GM18868 (cell line): Measurements from ENCODE around the gene BICDL1.

Source experiments
- ATAC-seq: cut with Tn5 transposase; IDR thresholded peaks from one replicate; pipeline ENCODE4 v1.9.1; 2021; ENCODE audit warnings: mild to moderate bottlenecking, moderate library complexity; ENCODE audit not compliant: unreplicated experiment

BICDL1 gene

DNA sequence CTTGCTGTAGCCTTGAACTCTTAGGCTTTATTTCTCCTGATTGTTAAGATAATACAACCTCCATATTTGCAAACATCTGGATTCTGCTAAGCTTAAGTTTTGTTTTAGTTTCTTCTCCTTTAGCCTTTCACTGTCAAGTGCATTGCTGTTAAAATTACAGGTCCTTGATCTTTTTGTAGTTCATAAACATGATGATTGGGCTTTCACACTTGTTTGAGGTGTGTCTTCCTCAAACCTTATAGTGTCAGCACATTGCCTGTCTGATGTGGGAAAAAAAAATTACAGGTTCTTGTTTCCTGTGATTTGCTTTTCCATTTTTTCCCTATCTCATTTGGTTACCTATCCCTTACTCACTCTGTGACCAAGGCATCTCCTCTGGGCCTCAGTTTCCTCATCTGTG, 59.2 kb downstream of the BICDL1 start:
- no peak for ATAC-seq

DNA sequence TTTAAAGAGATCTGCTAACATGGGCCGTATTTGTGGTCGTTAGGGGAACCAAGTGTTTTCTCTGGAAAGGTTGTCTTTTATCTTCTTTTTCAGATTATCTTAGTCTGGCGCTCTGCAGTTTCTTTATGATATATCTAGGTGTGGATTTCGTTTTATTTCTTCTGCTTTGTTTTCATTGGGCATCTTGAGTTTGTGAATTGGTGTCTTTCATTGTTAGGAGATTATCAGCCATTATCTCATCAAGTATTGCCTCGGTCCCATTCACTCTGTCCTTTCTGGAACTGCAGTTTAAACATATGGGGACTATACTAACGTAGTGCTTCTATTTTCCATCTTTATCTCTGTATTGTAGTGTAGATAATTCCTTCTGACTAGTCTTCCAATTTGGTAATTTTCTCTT, 60.4 kb downstream of the BICDL1 start:
- ATAC-seq = no peak

DNA sequence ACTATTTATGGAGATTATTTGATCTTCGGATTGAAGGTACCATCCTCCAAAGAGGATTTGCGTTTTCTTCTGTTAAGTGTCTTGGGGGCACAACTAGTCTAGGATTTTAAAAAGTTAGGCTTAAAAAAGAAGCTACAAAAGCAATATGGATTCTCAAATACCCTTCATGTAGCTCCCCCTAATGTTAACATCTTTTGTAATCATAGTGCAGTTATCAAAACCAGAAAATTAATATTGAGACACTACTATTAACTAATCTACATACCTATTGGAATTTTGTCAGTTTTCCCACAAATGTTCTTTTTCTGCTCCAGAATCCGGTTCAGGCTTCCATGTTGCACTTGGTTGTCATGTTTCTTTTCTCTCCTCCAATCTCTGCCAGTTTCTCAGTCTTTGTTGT, 62.5 kb downstream of the BICDL1 start:
- no peak for ATAC-seq

DNA sequence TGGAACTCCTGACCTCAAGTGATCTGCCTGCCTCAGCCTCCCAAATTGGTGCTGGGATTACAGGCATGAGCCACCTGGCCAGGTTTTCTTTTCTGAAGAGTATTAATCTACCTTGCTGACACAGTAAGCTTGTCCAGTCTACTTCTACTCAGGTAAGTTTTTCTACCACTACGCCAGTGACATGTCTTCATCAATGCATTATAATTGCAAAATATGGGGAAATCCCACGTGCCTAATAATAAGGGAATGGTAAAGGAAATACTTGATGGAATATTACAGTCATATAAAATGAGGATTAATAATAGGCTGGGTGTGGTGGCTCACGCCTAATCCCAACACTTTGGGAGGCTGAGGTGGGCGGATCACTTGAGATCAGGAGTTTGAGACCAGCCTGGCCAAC, 65.3 kb downstream of the BICDL1 start:
- no peak for ATAC-seq

DNA sequence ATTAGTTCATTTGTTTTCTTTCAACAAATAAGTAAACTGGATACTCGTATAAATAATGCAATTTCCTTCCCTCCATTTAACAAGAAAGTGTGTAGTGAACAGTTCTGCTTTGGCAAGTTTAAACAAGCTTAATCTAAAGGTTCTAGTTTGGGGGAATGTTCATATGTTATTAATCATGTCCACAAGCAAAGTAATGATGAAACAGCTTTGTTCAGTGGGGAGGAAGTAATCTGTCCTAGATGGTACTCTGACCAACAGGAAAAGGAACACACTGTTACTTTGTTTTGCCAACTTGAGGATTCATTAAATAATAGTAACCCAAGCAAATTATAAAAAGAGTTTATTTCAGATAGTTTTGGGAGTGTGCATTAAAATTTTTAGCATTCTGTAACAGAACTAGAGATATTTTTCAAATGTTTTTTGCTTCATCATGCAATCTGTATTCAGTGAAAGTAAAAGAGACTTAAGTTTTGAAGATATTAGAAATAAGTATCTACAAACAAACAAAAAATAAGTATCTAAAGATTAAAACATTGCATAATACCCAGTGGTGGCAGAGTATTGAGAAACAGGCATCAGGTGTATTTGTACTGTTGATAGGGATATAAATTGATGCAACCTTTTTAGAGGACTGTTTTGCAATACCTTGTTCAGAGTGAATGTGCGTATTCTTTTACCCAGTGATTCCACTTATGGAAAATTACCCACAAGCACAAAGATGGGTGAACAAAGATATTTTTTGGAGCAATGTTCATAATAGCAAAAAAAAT, 66.4 kb downstream of the BICDL1 start:
- no peak for ATAC-seq

DNA sequence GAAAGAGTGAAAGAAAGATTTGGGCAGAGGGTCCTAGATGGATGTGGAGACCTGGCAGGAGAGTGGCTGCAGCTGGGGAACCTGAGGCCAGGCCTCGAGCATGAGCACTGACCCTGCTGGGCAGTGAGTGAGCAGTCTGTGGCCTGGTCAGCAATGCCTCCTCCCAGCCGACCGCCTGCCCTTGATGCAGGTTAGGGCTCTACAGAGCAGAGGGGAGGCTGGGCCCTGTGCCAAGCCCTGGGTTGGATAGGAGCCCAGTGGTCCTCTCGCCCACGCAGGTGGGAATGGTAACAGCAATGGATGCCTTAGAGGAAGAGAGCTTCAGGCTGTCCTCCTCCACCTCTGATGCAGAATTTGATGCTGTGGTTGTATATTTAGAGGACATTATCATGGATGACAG, 67.7 kb downstream of the BICDL1 start:
- no peak for ATAC-seq

DNA sequence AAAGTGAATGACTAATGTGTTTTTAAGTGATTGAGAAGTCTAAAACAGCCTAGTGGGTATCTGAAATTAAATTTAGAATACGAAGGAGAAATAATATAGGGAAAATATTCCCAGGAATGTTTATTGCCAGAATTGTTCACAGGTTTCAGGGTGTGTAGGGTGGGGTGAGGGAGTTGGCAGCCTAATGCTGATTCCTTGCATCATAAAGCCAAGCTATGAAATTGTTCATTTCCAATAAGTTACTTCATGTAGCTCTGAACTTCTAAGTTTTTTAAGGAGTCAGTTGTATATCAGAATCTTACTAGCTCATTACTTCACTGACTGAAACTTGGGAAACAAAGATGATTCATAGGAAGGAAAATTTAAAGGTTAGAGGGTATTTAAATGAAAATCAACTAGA, 71.2 kb downstream of the BICDL1 start:
- ATAC-seq = no peak

DNA sequence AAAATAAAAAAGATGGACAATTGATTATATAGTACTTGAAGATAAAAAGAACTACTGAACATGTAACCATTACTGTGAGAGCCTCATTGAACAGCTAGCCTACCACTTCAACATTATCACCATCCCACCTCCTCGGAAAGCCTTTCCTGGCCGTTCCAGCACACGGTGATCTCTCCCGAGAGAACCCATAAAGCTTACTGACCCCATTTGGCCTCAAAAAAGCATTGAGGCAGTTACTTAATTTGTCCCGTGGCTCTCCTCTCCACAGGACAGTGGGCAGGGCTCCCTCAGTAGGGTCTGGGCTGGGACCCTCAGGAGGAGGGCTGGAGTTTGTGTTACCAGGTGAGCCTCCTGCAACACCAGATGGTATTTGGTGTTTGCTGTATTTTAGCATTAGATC, 71.7 kb downstream of the BICDL1 start:
- no peak for ATAC-seq

DNA sequence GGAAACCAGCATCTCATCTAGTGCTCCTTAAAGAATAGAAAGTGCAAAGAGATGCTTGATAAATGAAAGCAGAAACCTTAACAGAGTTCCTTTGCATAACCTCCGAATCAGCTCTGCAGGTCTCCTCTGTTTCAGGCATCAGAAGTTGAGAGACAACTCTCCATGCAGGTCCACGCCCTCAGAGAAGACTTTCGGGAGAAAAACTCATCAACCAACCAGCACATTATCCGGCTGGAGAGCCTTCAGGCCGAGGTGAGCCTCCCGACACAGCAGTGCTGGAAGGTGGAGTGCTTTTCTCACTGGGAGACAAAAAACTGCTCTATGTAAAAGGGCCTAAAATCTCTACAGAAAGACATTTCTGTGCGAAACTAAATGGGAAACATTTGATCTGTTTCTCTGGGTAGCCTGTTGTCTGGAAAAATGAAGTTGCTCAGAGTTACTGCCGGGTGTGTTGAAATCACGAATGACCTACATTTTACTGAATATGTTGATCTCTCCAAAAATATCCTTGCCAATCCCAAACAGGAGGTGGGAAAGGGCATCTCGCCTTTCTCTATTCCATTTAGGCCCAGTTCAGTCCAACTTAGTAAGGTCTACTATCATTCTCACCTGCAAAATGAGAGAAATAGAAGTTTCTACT, 72.7 kb downstream of the BICDL1 start:
- ATAC-seq = no peak

DNA sequence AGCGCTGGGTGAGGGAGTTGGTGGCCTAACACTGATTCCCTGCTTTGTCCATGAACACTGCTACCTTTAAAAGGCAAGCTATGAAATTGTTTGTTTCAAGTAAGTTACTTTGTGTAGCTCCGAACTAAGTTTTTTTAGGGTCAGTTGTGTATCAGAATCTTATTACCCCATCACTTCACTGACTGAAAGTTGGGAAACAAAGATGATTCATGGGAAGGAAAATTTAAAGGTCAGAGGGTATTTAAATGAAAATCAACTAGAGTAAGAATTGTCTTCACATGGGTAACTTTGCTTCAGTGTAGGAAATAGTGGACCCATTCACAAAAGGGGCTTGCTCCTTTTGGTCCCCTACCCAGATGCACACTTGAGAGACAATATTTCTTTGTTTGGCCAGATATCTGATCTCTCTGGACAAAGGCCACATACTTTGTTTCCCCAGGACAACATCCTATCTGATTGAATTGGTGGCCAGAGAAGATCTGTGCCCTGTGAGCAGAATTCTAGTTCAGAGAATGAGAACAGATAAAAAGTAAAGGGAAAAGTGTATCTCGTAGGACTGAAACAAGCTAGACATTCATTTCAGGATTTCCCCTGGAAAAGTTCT, 74.0 kb downstream of the BICDL1 start:
- no peak for ATAC-seq

DNA sequence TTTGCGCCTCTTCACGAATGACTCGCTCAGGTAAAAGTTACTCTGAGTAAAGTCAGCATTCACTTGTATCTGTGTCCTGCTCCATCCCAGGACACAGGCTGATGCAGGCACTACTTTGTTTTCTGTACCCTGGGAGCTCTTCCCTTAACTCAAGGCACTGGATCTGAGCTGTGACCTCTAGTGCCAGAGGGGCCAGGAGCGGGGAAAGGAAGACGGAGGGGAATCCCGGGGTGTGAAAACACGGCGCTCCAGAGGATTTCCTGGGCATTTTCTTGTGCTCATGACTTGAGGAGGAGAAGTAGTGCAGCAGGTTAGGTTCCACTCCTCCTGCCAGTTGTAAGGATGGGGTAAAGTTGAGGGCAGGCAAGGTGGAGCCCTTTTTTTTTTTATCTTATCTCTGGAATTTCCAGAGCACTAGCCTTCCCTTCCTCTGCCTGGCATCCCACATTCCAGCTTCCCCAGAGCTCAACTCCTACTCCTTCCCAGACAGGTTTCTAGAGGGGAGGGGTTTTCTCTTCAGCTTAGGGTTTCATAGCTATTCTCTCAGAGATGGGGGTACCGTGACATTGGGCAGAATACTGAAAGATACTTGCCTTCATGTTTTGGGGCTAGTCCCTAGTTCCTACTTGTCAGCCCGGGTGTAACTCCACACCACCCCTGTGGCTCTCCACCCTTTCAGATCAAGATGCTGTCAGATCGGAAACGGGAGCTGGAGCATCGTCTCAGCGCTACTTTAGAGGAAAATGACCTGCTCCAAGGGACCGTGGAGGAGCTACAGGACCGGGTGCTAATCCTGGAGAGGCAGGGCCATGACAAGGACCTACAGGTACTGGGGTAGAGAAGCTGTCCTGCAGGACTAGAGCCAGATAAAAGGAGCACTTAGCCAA, 75.3 kb downstream of the BICDL1 start:
- no peak for ATAC-seq

DNA sequence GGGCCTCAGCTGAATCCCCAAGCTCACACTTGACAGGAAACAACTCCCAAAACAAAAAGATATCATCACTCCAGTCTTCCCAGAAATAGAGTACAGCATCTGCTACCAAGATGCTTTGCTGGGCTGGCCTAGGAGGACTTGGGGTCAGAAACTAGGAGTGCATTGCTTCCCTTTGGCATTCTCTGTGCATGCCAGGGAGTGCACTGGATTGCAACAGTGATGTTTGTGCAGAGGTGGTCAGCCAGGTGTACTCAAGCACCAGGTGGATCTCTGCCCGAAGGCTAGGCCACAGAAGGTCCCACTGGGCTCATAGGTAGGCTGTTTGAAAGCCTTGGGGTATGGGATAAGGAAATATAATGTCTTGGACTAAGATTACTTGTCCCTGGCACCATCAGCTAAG, 76.4 kb downstream of the BICDL1 start:
- no peak for ATAC-seq

DNA sequence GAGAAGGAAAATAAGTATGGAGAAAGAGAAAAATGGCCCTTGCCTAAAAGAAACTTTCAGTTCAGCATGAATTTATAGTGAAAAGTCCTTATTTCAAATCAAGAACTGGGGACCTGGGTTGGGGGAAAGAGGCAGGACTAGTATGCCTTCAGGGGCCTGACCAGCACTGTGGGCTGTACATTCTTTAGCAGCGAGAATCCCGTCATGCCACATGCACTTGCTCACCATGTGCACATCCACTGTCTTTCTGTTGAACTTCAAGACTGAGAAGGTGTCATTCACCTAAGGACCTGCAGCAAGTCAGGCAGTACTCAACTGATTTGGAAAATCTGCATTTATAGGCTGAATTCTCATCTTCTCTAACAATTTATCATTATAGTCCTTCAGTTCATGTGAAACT, 77.3 kb downstream of the BICDL1 start:
- ATAC-seq = no peak

DNA sequence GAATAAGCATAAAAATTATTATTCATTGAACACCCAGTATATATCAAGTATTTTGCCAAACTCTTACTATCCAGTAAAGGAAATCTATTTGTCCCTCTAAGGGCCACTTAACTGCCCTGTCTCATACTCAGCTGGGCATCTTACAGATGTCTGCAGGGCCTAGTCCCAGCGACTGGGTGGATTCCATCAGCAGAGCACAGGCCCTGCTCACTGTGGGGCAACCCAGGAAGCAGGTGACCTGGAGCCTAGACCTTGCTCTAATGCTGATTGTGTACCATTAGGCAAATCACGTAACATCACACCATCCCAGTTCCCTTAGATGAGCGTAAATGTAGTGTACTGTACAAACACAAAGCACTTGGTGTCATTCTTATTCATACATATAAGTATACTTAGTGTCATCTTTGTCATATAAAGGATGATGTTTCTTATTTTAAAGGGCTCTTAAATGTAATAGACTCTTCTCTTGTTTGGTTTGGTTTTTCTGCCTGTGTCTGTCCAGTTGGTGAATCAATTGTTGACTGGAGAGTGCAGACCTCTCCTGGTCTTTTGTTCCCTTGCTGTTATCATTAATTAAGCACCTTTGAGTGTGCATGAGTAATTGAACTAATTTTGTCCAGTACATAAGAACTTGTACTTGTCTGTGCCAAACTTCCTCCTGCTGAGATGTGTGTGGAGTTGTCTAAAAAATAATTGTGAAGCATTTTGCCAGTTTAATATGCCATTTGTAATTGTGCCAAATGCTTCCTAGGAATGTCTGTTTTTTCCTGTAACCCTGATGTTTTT, 78.2 kb downstream of the BICDL1 start:
- no peak for ATAC-seq

DNA sequence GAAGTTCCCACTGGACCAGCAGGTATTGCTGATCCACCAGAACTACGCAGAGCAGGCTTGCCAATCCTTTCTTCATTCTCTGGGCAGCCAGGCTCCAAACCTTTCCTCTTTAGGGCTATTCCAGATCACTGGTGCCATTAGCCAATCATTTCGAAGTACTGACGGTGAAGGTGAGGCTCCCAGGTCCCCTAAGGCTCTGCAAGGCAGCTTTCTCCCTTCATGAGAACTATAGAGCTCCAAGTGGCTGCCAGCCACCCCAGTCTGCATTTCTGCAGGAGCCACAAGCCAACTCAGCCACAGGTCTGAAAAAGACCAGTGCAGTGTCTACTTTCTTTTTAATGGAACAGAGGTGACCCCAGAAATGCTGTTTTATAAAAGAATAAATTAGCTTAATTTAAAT, 78.9 kb downstream of the BICDL1 start:
- no peak for ATAC-seq

DNA sequence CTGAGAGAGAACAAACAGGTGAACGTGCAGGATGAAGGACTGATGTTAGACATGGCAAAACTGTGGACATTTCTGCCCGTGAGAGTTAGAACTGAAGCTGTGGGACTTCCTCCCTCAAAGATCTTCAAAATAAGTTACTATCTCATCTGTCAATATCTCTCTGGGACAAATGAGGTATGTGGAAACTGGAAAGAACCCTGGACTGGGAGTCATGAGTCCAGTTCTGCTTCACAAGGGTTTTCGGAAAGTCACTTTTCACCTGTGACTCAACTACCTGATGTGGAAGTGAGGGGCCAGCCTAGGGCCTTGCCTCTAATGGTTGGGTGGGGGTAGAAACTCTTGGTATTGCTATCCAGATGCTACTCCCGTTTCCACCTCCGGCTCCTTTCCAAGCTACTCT, 80.2 kb downstream of the BICDL1 start:
- no peak for ATAC-seq

DNA sequence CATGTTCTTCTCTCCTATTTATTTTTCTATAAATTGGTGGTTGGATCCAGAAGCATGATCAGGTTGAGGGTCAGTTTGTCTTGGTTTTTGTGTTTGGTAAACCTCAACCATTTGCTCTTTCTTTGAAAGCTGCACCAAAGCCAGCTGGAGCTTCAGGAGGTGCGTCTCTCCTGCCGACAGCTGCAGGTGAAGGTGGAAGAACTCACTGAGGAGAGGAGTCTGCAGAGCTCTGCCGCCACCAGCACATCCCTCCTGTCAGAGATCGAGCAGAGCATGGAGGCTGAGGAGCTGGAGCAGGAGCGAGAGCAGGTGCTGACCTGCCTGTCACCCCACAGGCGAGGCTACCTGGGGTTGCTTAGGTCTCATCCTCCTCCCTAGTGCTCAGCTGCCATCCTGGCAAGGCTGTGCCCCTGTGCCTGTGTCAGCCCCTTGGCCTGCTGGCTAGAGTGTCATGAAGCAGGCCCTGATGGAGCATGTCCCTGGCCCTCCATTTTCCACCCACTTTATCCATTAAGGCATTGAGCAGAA, 82.5 kb downstream of the BICDL1 start:
- ATAC-seq = no peak

DNA sequence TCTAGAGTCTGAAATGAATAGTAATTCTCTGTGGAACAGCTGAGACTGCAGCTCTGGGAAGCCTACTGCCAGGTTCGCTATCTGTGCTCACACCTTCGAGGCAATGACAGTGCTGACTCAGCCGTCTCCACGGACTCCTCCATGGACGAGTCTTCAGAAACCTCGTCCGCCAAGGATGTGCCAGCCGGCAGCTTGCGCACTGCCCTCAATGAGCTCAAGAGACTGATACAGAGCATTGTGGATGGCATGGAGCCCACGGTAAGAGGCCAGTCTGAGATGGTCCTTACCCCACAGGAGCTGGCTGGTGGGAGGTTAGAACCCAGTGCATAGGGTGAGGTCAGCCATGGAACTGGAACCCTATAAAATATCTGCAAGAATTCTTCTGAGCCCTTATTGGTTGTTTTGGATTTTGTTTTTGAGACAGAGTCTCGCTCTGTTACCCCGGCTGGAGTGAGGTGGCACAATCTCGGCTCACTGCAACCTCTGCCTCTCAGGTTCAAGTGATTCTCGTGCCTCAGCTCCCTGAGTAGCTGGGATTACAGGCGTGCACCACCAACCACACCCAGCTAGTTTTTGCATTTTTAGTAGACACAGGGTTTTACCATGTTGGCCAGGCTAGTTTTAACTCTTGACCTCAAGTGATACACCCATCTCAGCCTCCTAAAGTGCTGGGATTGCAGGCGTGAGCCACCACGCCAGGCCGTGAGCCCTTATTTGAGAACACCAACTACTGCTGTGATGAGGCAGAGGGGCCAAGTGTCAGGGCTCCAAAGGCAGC, 83.6 kb downstream of the BICDL1 start:
- ATAC-seq = no peak

DNA sequence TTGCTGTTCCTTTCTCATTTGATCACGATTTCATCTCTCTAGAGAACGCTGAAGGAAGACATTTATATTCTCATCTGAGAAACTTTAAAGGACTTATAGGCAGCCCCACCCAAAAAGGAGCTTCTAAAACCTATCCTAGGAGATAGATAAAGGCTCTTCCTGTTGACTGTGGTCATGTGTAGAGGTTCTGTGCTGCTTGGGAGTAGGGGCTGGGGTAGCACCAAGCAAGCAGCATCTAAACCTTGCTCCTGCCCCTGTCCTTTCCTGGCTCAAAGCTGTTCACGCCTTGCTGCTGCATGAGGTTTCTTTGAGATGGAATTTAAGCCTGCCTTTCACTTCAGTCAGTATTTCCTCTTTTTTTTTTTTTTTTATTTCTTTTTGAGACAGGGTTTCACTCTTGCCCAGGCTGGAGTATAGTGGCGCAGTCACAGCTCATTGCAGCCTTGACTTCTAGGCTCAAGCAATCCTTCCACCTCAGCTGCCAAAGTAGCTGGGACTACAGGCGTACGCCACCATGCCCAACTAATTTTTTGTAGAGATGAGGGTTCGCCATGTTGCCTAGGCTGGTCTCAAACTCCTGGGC, 86.1 kb downstream of the BICDL1 start:
- ATAC-seq = no peak
